Right lobe of liver (tissue), 6 donors: ENCODE data around the gene CALML5. TPM values are rescaled to one million over a fixed set of nuclear protein-coding genes. Genes with fewer than 3 reads are reported as not detected.
A peak's percentile ranks its signal among the peaks of the same experiment; 100 is the strongest.

Experiments
- ATAC-seq, 4 donors: fragments of 200-7000 bp; cut with Tn5 transposase; one replicate each; pipeline ENCODE4 v1.9.1; 2020; ENCODE audit warnings: mild to moderate bottlenecking in 4 of 4, moderate library complexity in 4 of 4
- DNase-seq, 3 donors: peaks; one replicate each; pipeline ENCODE4 v3.0.0-alpha.2; 2020
- H3K27ac ChIP-seq, 3 donors: fragments of 200-600 bp; one replicate each; pipeline ENCODE4 v1.8.0; 2022
- H3K27me3 ChIP-seq, 2 donors: fragments of 200-600 bp; one replicate each; pipeline ENCODE4 v1.8.0; 2022
- H3K36me3 ChIP-seq, 4 donors: fragments of 200-600 bp; sonication (generic) in 1 of 4; one replicate each; pipeline versions ENCODE4 v1.5.1 to v1.8.0; 2017 to 2022; ENCODE audit warnings: control low read depth in 1 of 4
- H3K4me1 ChIP-seq, 4 donors: fragments of 200-600 bp; sonication (generic) in 1 of 4; one replicate each; pipeline versions ENCODE4 v1.5.1 to v1.8.0; 2017 to 2022; ENCODE audit warnings: control low read depth in 1 of 4
- H3K4me3 ChIP-seq, 3 donors: fragments of 200-600 bp; one replicate each; pipeline ENCODE4 v1.8.0; 2022
- H3K9me3 ChIP-seq, 4 donors: fragments of 200-600 bp; sonication (generic) in 1 of 4; one replicate each; pipeline versions ENCODE4 v1.5.1 to v1.8.0; 2017 to 2022; ENCODE audit warnings: control low read depth in 1 of 4
- POLR2A ChIP-seq: fragments of 450-650 bp; IDR thresholded peaks from one replicate; pipeline ENCODE4 v1.6.1; 2017; ENCODE audit warnings: antibody characterized with exemption, mild to moderate bottlenecking
- WGBS: methylation state at CpG from one replicate; pipeline ENCODE4 v1.1.6; 2018; ENCODE audit warnings: low coverage, low lambda C conversion rate; ENCODE audit not compliant: insufficient coverage; ENCODE audit errors: missing lambda C conversion rate; 5-methylcytosine and 5-hydroxymethylcytosine counted together
- intact Hi-C, 2 donors: fragments of 100-400 bp; cut with DNase I; formaldehyde crosslinking; loops; one replicate each; pipeline versions ENCODE4 v1.11.2 to v1.14.1; 2022
- total RNA-seq, 6 experiments: library from RNA; depleted of rRNA in 2 of 6; stranded (reverse); fragments of >200 nt in 2 of 6; fragmentation: NEBNext Ultra II Directional in 3 of 6; extraction: Animal tissue kit (Norgen Biotek cat#: 25700) in 3 of 6; gene quantifications; one replicate each; pipeline versions ENCODE4 v1.1.0 to v1.2.4, GENCODE V29; 2016 to 2023
- TF ChIP-seq, protein P1 (sequence below), 4 donors: fragments of 200-600 bp in 3 of 4; fragments of 450-650 bp in 1 of 4; IDR thresholded peaks; one replicate each; pipeline versions ENCODE4 v1.5.1 to v1.8.0; 2016 to 2022; ENCODE audit warnings: antibody characterized with exemption in 4 of 4, mild to moderate bottlenecking in 2 of 4
- donor health status: DM: no; HTN: yes; CAD: no.
- donor health status: DM: no; HTN: no; CAD: no.
- donor health status: DM: no; HTN: no; CAD: no.
- donor health status: DM: no; HTN: yes; CAD: no.
- donor health status: DM: no; HTN: yes; CAD: no.

CALML5 gene
- total RNA-seq, 6 experiments from 2014 or later = not detected

DNA sequence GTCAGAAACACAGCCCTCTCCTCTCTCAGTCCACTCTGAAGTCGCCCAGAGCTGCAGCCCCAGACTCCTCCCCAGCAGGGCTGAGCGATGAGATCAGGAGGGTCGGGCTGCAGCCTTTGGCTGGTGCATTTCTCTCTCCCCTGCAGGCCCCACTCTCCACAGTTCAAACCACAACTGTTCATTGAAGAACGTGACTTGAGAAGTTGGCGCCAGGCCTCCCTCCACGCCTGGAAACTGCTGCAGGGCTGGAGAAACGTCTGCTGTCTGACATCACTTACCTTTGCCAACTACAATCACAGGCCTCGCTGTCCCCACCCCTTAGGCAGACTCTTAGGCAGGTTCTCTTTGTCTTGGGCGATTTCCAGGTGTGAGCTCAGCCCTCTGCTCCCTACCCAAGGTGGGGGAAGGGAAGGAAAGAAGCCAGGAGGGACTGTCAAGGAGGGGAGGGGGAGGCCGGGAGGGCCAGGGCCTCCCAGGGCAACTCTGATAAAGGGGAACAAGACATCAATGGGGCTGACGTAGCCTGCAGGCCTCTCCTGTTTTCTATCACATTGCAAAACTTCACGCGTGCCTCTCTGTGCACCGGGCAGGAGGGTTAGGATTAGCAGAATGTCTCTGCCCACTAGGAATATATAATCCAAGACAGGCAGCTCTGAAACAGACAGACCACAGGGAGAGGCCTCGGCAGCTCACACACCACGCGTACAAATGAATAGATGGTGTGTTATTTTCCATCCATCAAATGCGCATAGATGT, 32.7 kb downstream of the CALML5 start:
- Histone ChIP-seq H3K4me3 (no peak overlapping the region), H3K4me1 (peaks cover 0 to 15% (median 3%) of the 10 kb centered on the region in 4 donors), H3K36me3 (no peaks in the 10 kb centered on the region), H3K27me3 (no peaks in the 10 kb centered on the region), H3K9me3 (no peaks in the 10 kb centered on the region), H3K27ac (peak overlapping the region in 1 of 3 donors; percentile 24)
- intact Hi-C loops = no loop called here
- peak; percentile 49 to 73 (median 67) for DNase-seq
- TF ChIP-seq, protein P1, sequence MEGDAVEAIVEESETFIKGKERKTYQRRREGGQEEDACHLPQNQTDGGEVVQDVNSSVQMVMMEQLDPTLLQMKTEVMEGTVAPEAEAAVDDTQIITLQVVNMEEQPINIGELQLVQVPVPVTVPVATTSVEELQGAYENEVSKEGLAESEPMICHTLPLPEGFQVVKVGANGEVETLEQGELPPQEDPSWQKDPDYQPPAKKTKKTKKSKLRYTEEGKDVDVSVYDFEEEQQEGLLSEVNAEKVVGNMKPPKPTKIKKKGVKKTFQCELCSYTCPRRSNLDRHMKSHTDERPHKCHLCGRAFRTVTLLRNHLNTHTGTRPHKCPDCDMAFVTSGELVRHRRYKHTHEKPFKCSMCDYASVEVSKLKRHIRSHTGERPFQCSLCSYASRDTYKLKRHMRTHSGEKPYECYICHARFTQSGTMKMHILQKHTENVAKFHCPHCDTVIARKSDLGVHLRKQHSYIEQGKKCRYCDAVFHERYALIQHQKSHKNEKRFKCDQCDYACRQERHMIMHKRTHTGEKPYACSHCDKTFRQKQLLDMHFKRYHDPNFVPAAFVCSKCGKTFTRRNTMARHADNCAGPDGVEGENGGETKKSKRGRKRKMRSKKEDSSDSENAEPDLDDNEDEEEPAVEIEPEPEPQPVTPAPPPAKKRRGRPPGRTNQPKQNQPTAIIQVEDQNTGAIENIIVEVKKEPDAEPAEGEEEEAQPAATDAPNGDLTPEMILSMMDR (IDR thresholded peaks at IDR 0.05) = no peak
- no peak for TF ChIP-seq POLR2A
- ATAC-seq = peak; percentile 69 to 87 (median 81)
- 27% methylated on average over 10 of the region's 18 CpGs for WGBS

- peak in 2 of 4 donors; percentile 3 to 4 for ATAC-seq
- DNase-seq = no peak
- Histone ChIP-seq H3K4me1 (peaks cover 0 to 15% (median 3%) of the 10 kb centered on the region in 4 donors), H3K27ac (peak overlapping the region in 1 of 3 donors; percentile 24), H3K36me3 (no peaks in the 10 kb centered on the region), H3K4me3 (no peak overlapping the region), H3K9me3 (no peaks in the 10 kb centered on the region), H3K27me3 (no peaks in the 10 kb centered on the region)
- WGBS = 71% methylated on average over 8 of the region's 12 CpGs
- TF ChIP-seq, protein P1 (IDR thresholded peaks at IDR 0.05) = no peak
- TF ChIP-seq POLR2A = no peak
- intact Hi-C loops = no loop called here
Measured at GRCh38 chr10:5465976-5466450, 33.4 kb downstream of the CALML5 start.

DNA sequence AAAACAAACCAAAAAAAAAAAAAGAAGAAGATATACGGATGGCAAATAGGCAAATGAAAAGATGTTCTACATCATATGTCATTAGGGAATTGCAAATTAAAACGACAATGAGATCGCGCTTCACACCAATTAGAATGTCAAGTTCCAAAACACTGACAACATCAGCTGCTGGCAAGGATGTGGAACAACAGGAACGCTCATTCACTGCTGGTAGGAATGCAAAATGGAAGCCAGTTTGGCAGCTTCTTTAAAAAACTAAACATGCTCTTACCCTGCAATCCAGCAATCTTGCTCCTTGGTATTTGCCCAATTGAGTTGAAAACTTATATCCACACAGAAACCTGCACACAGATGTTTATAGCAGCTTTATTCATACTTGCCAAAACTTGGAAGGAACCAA, 34.8 kb downstream of the CALML5 start:
- no peaks in the 10 kb centered on the region for H3K27me3 ChIP-seq

DNA sequence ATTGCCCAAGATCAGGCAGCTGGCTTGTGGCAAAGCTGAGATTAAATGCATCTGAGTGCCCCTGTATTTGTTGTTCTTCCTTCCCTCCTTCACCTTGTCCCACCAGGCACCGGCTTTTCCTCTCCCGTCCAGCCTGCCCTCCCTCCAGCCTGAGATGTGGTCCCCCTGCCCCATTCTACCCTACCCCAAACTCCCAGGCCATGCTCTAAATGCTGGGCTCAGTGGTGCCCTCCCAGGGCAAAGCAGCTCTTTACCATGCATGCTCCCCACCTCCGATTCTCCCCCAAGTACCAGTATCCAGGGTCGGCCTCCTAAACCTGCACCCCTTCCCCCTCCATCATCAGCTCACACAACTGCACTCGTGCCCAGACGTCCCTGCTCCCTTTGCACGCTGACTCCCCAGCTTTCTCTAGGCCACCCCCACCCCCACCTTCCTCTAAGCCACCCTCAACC, 36.5 kb downstream of the CALML5 start:
- intact Hi-C loops = no loop called here
- DNase-seq = no peak
- no peak overlapping the region for H3K4me3 ChIP-seq
- H3K4me1 ChIP-seq = peaks cover 0 to 12% (median 3%) of the 10 kb centered on the region in 4 donors
- no peaks in the 10 kb centered on the region for H3K9me3 ChIP-seq
- no peak for ATAC-seq
- H3K27ac ChIP-seq = no peak overlapping the region
- no peaks in the 10 kb centered on the region for H3K27me3 ChIP-seq
- TF ChIP-seq POLR2A = no peak
- TF ChIP-seq, protein P1 (IDR thresholded peaks at IDR 0.05) = no peak
- WGBS = 74% methylated on average over 6 of the region's 7 CpGs
- peaks cover 0 to 11% (median 5%) of the 10 kb centered on the region in 4 donors for H3K36me3 ChIP-seq

More for the DNA sequence above, 34.8 kb downstream of the CALML5 start:
- no peak for TF ChIP-seq POLR2A
- TF ChIP-seq, protein P1 (IDR thresholded peaks at IDR 0.05) = no peak
- Histone ChIP-seq H3K9me3 (no peaks in the 10 kb centered on the region), H3K4me1 (peaks cover 0 to 15% (median 3%) of the 10 kb centered on the region in 4 donors), H3K4me3 (no peak overlapping the region), H3K36me3 (peaks cover 0 to 2% (median 0%) of the 10 kb centered on the region in 4 donors), H3K27ac (no peak overlapping the region)
- WGBS = 72% methylated on average over 5 of the region's 5 CpGs
- no peak for ATAC-seq
- intact Hi-C loops = no loop called here
- no peak for DNase-seq
